NOMO-1 treated with dmso at 0.1 percent for 144 hours (cell line): ENCODE measurements around the gene RNF141.

ENCODE experiments used
- DNase-seq: peaks from one replicate; lab custom pipeline; 2025; ENCODE audit not compliant: unreplicated experiment; lab: John Stamatoyannopoulos, UW

The RNF141 gene

DNA sequence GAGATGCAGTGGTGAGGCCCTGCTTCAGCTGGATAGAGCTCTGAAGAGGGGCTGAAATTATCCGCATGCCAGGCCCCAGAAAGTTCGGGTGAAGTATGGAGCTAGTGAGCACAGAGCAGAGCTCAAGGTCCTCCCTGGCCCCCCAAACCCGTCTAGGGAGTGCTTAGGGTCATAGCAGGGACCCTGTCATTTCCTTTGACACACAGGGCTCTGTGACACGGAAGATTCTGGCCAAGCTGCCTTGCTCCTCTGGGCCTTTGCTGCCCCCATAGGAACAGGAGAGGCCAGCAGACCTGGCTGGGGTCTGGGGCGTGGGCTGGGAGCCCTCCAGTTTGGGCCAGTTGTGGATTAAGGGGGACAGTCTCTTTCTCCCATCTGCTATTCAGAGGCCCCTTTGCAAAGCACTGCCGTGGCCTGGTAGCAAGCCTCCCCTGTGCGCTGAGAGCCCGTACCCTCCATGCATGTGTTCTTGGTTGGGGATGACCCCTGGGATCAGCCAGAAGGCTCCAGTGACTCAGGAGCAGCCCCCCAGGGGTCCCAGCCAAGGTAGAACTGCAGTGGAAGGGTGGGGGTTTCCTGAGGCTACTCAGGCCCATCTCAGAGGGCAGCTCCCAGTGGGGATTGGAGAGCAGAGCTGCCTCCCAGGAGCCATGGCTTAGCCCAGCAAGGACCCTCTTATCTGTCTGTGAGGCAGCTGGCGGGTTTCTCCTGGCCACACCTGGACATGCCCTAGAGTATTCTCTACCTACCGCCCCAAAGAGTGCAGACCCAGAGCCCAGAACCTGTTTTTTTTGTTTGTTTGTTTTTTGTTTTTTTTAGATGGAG, 42.3 kb downstream of the RNF141 start:
- no peak for DNase-seq

DNA sequence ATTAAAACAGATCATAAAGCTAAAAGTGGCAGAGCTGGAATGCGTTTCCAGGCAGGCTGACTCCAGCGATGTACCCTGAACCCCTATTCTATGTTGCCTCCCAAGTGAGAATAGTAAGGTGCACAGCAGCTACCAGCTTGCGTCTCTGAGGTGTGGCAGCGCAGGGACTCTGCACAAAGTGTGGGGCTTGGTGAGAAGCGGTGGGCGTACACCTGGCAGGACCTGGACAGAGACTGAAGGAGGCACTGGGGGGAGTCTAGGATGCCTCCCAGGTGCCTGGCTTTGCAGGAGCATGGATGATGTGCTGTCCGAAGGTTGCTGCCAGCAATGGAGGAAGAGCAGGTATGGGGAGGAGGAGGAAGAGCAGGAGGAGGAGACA, 43.0 kb downstream of the RNF141 start:
- no peak for DNase-seq

GRCh38 chr11:10497371-10498021, 43.5 kb downstream of the RNF141 start:
- no peak for DNase-seq

DNA sequence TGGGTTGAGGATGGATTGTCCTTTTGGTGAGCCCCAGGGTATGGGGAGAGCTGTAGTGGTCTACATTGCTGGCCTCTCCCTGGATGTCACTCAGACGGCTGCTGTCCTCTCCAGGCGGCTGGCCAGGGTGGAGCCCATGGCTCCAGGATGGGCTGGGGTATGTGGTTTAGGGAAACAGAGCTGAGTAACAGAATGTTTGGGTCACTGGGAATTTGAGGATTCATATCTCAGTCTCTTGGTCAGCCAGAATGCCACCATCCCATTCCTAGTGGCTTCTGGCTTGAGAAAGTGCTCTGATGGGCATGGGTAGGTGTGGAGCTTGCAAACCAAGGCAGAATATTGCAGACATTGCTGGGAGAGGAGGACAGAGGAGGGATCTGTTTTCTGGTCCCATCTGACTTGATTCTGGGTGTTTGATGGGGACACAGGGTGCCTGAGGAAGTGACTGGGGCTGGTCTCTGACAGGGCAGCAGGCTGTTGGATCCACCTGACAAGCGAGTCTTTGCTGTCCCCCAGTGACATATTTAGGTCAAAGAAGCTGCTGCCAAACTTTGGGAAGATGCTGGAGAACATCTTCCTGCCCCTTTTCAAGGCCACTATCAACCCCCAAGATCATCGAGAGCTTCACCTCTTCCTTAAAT, 44.6 kb downstream of the RNF141 start:
- DNase-seq = no peak

- DNase-seq = no peak
Measured at GRCh38 chr11:10495464-10495786, 45.6 kb downstream of the RNF141 start.

GRCh38 chr11:10494636-10495463, 46.1 kb downstream of the RNF141 start:
- DNase-seq = no peak

- DNase-seq = no peak
Measured at GRCh38 chr11:10493041-10493663, 47.8 kb downstream of the RNF141 start.

DNA sequence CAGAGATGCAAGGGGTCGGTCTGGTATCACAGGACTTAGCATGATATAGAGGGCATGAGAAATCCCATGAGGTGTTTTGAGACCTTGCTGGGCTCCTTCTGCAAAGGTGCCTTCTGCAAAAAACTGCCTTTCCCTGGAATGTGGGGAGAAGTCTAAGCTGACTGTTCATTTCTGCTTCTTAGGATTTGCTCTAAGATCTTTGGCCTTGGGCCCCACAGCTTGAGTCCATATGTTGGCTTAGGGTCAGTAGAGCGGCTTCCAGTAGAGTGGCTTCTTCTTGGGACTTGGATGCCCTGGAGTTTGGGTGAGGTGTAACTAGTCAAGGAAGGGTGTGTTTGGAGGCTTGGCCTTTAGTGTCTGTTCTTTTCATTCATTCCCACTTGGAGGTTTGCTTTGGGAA, 48.9 kb downstream of the RNF141 start:
- DNase-seq = no peak

DNA sequence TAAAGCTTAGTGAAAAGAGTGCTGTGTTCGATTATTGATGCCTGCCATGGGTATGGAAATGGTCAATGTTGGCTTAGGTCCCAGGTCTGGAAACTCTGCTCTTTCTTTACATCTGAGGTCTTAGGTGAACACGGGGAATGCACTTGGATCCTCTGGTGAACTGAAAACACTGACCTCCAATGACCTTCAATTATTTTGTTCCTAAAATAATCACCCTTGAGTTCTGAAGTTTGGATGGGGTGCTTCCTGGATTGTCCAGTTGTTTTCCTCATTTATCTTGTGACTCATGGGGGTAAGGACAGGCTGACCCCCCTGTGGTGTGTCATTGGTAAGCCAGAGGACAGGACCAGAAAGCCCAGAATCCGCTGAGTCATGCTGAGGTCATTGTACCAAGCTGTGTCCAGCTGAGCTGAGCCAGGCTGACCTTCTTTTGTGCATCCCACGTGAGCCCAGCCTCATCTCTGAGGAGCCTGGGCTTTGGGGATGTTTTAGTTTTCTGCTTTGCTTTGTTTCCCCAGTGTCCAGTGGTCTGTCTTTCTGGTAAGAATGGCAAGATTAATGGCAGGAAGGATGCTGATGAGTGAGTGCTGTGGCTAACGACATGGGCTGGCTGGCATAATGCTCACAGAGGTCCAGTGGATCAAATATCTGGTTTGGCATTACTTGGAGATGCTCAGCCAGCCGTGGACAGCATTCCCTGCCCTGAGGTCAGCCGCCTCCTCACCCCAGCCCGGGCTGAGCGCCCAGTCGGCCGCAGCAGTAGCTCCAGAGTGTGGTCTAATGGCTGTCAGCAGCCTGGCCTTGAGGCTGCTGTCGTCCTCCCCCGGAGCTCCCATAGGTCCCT, 50.4 kb downstream of the RNF141 start:
- no peak for DNase-seq

- DNase-seq = no peak
Measured at GRCh38 chr11:10490032-10490397, 51.0 kb downstream of the RNF141 start.

DNA sequence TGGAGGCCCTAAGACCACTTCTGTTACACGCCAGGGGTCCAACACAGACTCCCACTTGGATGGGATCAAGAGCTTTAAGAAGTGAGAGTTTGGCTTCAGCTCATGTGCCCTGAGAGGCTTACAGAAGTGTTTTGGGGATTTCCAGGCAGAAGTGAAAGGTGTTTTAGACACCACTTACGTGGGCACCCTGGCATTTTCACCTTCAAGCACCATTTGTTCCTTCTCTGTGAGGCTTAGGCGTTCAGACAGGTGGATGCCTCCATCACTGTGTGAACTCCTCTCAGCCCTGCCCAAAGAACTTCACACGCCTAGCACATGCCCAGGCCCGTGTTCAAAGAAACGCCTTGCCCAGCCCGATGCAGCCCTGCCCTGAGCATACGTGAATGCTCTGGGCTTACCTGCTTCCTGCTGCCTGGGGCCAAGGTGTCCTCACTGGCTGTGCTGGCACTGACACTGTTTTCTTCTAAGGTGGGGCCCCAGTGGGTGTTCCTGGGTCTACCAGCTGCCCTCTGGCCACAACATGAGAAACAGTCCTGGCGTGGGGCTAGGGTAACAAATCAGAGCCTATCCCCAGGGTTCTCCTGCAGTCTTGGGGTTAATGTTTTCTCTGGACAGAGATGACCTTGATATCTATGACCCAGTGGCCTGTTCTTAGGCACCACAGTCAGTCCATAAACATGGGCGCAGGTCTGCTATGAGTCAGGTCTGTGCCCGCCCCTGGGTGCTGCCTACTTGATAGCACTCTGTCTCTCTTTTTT, 51.9 kb downstream of the RNF141 start:
- DNase-seq = no peak

- DNase-seq = no peak
Measured at GRCh38 chr11:10488121-10488933, 52.7 kb downstream of the RNF141 start.

GRCh38 chr11:10487002-10487647, 53.9 kb downstream of the RNF141 start:
- DNase-seq = no peak

- DNase-seq = no peak
Measured at GRCh38 chr11:10486161-10486840, 54.7 kb downstream of the RNF141 start.

- no peak for DNase-seq
Measured at GRCh38 chr11:10485646-10486045, 55.3 kb downstream of the RNF141 start.

GRCh38 chr11:10484461-10485180, 56.4 kb downstream of the RNF141 start:
- no peak for DNase-seq

DNA sequence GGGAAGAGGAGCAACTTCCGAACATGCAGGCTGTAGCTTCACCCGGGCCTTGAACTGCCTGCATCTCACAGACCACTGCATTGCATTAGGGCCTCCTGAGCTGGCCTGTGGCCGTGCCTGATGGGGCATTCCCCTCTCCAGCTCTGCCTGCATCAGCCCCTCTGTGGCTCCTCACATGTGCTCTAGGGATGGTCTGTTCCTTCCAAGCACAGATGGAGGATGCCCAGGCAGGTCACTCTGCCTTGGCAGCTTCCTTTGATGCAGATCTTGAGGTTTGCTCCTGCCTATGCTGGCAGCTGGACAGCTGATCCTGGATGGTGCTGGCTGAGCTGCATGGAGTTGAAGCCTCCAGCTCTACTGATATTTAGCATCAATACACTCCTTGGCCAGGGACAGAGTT, 57.4 kb downstream of the RNF141 start:
- no peak for DNase-seq
